Measurements from ENCODE around the gene CREB1. TPM values are rescaled to one million over a fixed set of nuclear protein-coding genes. Genes with fewer than 3 reads are reported as not detected.

CREB1 gene
- total RNA-seq, 4 donors from 2014 or later, result 38.2 to 82.3 (median 49.4) TPM

DNA sequence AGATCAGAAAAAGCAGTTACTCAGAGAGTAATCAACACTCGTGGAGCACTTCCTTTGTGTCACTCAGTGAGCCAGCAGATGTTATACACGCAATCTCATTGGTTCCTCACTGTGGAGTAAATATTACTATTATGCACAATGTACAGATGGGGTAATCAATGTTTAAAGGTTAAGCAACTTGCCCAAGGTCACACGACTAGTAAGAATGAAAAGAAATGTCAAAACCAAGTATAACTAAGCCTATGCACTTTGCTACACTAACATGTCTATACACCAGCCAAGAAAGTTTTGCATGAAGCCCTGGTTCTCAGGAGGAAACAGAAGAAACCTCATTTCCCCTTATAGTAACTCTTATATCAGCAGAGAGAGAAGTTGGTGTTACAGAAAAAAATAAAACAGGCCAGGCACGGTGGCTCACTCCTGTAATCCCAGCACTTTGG, 90.0 kb downstream of the CREB1 start:
- no peak for ATAC-seq (ENCODE audit: low FRiP score)
- TF ChIP-seq CTCF (IDR thresholded peaks at IDR 0.05), result no peak
- DNase-seq (ENCODE audit: low spot score), result no peak

DNA sequence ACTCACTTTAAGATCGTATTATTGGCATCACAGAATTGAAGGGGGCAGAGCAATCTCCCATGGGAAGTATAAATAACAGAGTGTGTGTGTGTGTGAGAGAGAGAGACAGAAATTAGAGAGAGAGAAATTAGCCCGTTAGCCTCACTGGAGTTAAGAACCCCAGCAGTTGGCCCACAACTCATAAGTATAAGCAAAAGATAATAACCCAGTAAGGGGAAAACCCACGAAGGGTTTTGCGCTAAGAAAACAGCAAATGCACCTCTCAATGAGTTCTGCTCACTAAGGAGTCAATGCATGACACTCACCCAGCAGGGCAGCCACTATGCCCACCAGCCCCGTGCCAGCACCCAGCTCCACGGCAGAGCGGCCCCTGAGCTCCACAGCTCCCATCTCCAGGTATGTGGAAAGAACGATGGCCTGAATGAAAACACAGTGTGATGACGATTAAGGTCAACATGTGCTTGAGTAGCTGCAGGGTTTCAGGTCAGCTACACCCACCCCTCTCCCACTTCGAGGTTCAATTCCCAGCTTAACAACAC, 91.8 kb downstream of the CREB1 start:
- no peak for TF ChIP-seq CTCF (IDR thresholded peaks at IDR 0.05)
- DNase-seq (ENCODE audit: low spot score), result no peak
- ATAC-seq (ENCODE audit: low FRiP score), result no peak

DNA sequence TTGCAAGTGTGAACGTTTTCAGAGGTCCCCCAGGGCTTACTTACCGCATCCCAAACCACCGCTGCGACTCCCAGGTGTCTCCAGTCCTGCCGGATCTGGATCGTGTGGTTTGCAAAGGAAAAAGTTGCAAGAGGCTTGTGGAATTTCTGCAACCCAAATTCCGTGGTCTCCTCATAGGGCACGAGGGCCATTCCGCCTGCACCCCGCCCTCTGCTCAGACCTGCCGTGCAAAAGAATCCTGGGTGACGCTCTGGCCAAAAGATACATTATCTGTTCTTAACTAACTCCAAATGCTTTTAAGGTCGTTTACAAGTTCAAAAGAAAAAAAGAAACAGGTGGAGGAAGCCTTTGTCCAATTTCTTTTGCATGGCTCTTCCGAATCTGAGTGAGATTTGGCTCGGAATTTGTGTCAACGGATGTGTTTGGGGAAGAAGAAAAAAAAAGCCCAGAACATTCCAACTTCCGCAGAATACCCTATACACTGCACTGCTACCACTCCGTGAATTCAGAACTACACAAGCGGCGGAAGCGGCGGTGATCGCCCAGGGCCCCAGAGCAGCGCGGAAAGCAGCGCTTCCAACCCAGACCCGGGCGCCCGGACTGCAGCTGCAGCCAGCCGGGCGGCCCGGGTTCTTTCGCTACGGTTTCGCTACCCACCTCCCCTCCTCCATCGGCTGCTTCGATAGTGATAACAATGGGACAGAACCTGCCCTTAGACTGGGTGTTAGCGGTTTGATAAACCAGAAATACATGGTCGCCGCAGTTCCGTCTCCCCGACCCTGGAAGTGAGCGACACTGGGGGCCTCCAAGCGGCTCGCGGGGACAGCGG, 94.6 kb downstream of the CREB1 start:
- peak; percentile 46 for ATAC-seq (ENCODE audit: low FRiP score)
- no peak for TF ChIP-seq CTCF (IDR thresholded peaks at IDR 0.05)
- no peak for DNase-seq (ENCODE audit: low spot score)

GRCh38 chr2:207625014-207625907, 95.5 kb downstream of the CREB1 start, which contains the start of gene METTL21A:
Gene METTL21A, minus strand, starts transcription at chr2:207625394. Its CDS starts 1,019 bp downstream, at chr2:207624375.
- ATAC-seq (ENCODE audit: low FRiP score), result peak; percentile 85
- TF ChIP-seq CTCF (IDR thresholded peaks at IDR 0.05), result no peak
- peak; percentile 62 for DNase-seq (ENCODE audit: low spot score)

DNA sequence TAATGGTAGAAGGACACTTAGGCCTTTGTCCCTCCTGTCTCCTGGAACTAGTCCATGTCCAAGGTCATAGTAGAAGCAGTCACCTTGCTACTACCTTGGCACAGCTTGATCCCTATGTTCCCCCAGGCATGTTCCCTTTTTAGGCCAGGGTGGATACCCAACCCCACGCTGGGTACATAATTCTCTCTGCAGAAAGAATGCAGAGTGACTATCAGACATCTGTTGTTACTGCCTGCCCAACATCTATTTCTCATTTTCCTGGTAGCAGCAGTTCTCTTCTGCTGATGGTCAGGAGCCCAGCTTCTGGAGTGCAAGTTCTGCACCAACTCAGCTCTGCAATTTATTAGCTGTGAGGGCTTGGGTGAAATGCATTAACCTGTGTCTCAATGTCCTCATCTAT, 99.8 kb downstream of the CREB1 start:
- ATAC-seq (ENCODE audit: low FRiP score) (no peak), DNase-seq (ENCODE audit: low spot score) (no peak)
- no peak for TF ChIP-seq CTCF (IDR thresholded peaks at IDR 0.05)

DNA sequence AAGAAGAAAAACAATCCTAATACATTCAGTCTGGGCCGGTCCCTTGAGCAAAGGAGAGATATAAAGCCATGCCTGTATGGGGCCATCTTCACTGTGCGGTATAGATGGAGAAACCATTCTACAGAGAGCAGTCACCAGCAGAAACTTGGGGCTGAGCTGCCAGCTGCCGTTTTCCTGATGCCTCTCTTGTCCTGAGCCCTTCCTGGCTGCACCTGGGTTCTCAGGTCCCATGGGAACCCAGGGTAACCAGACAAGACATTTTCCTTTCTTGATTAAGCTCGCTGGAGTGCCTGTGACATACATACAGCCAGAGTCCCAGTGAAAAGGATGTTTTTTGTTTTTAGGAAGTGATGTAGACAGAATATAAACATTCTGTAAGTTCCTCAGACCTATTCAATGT, 100.7 kb downstream of the CREB1 start:
- TF ChIP-seq CTCF (IDR thresholded peaks at IDR 0.05), result no peak
- no peak for ATAC-seq (ENCODE audit: low FRiP score)
- no peak for DNase-seq (ENCODE audit: low spot score)

Data from omental fat pad (tissue), 4 donors.